Endothelial cell of umbilical vein (primary cell): ENCODE measurements around the gene CA14. TPM values are rescaled to one million over a fixed set of nuclear protein-coding genes. Genes with fewer than 3 reads are reported as not detected.

ENCODE experiments used
- polyA plus RNA-seq, 4 experiments: library from polyadenylated mRNA; depleted of rRNA in 3 of 4; stranded (reverse) in 3 of 4; unstranded in 1 of 4; fragments of >200 nt; gene quantifications; 2 replicates each; pipeline versions ENCODE4 v1.2.1 to v1.2.3, GENCODE V29; 2011 to 2012; ENCODE audit warnings: missing spikeins in 1 of 4
- small RNA-seq: library from RNA; depleted of rRNA; stranded (forward); fragments of <200 nt; gene quantifications from one replicate; pipeline ENCODE3, GENCODE V24; 2012; ENCODE audit warnings: low replicate concordance, low read depth; ENCODE audit not compliant: insufficient read depth, insufficient read length
- total RNA-seq: library from RNA; stranded (reverse); gene quantifications from 2 replicates; pipeline ENCODE4 v1.2.3, GENCODE V29; 2021

CA14 gene
- total and polyA plus RNA-seq, 2 donors (not counting 3 experiments of a cell fraction or from before 2014, with no cell fraction given): not detected

Small RNAs within 50 kb of the gene (small RNA-seq; reads per million reads assigned to genes)
- gene RN7SL480P (not detected), gene RNU2-17P (not detected)

Other genes with a start within 250 kb of the CA14 start
- 21.1 and 22.8 TPM in 2 replicates for gene OTUD7B, start 247.0 kb upstream of the CA14 start, total RNA-seq
- 3.2 and 4.3 TPM in 2 replicates for gene OTUD7B, start 247.0 kb upstream of the CA14 start, polyA plus RNA-seq
- gene VPS45, start 190.0 kb upstream of the CA14 start, total RNA-seq: 40.4 and 43.7 TPM in 2 replicates
- gene VPS45, start 190.0 kb upstream of the CA14 start, polyA plus RNA-seq: 24.8 and 25.6 TPM in 2 replicates
- gene PLEKHO1, start 107.9 kb upstream of the CA14 start, total RNA-seq: 101 and 121 TPM in 2 replicates
- gene PLEKHO1, start 107.9 kb upstream of the CA14 start, polyA plus RNA-seq: 59.8 and 71.9 TPM in 2 replicates
- 53.4 and 57.9 TPM in 2 replicates for gene ANP32E, start 21.7 kb upstream of the CA14 start, total RNA-seq
- 3.9 and 6.8 TPM in 2 replicates for gene ANP32E, start 21.7 kb upstream of the CA14 start, polyA plus RNA-seq
- gene APH1A, start 11.2 kb downstream of the CA14 start, total RNA-seq: 157 and 165 TPM in 2 replicates
- gene APH1A, start 11.2 kb downstream of the CA14 start, polyA plus RNA-seq: 325 and 344 TPM in 2 replicates
- 30.4 and 35.5 TPM in 2 replicates for gene C1orf54, start 15.0 kb downstream of the CA14 start, total RNA-seq
- gene C1orf54, start 15.0 kb downstream of the CA14 start, polyA plus RNA-seq: 52.6 and 66.9 TPM in 2 replicates
- 1.0 and 2.4 TPM in 2 replicates for gene CIART, start 24.8 kb downstream of the CA14 start, total RNA-seq
- gene CIART, start 24.8 kb downstream of the CA14 start, polyA plus RNA-seq: 4.2 and 4.3 TPM in 2 replicates
- 73.0 and 76.7 TPM in 2 replicates for gene MRPS21, start 36.1 kb downstream of the CA14 start, total RNA-seq
- gene MRPS21, start 36.1 kb downstream of the CA14 start, polyA plus RNA-seq: 54.8 and 63.1 TPM in 2 replicates
- 66.8 and 79.3 TPM in 2 replicates for gene PRPF3, start 63.8 kb downstream of the CA14 start, total RNA-seq
- gene PRPF3, start 63.8 kb downstream of the CA14 start, polyA plus RNA-seq: 23.5 and 25.5 TPM in 2 replicates
- 23.9 and 24.5 TPM in 2 replicates for gene RPRD2, start 106.4 kb downstream of the CA14 start, total RNA-seq
- 11.8 and 12.9 TPM in 2 replicates for gene RPRD2, start 106.4 kb downstream of the CA14 start, polyA plus RNA-seq
- gene TARS2, start 229.6 kb downstream of the CA14 start, total RNA-seq: 20.6 and 21.5 TPM in 2 replicates
- 17.9 and 22.0 TPM in 2 replicates for gene TARS2, start 229.6 kb downstream of the CA14 start, polyA plus RNA-seq